H1 (cell line): ENCODE results near the gene MAN1A2. TPM values are rescaled to one million over a fixed set of nuclear protein-coding genes. Genes with fewer than 3 reads are reported as not detected.

Experiments
- JUN ChIP-seq: IDR thresholded peaks from 2 replicates; pipeline ENCODE4 v1.6.1; 2011; ENCODE audit warnings: low read depth, mild to moderate bottlenecking, improper control_type of control experiment, low read length
- RAD21 ChIP-seq, 2 experiments: IDR thresholded peaks in 1 of 2; conservative IDR thresholded peaks in 1 of 2; 2 replicates each; pipeline ENCODE4 v1.6.1; 2011; ENCODE audit warnings: low read depth in 2 of 2, low read length in 2 of 2, improper control_type of control experiment in 1 of 2, inconsistent platforms in 1 of 2, mild to moderate bottlenecking in 1 of 2, moderate library complexity in 1 of 2
- RXRA ChIP-seq: IDR thresholded peaks from 2 replicates; pipeline ENCODE4 v1.6.1; 2011; ENCODE audit warnings: low read depth, mild to moderate bottlenecking, low read length, moderate library complexity; ENCODE audit not compliant: insufficient read depth
- TEAD4 ChIP-seq: IDR thresholded peaks from 2 replicates; pipeline ENCODE4 v1.6.1; 2012; ENCODE audit warnings: low read depth, low read length, inconsistent platforms, mixed read lengths
- polyA plus RNA-seq, 7 experiments: library from polyadenylated mRNA; depleted of rRNA in 3 of 7; stranded (reverse) in 5 of 7; unstranded in 2 of 7; fragments of >200 nt in 5 of 7; fragments of 200-250 nt in 2 of 7; gene quantifications; 1 replicate in 5 of 7; 2 replicates in 1 of 7; 4 replicates in 1 of 7; pipeline versions ENCODE4 v1.2.1 to v1.2.3, GENCODE V29; 2011 to 2013; ENCODE audit warnings: missing spikeins in 2 of 7, mixed read lengths in 2 of 7
- total RNA-seq: library from RNA; stranded (reverse); fragmentation: NEBNext Ultra II Directional; extraction: Animal tissue kit (Norgen Biotek cat#: 25700); gene quantifications from 2 replicates; pipeline ENCODE4 v1.2.1, GENCODE V29; 2021

The MAN1A2 gene
- total and polyA plus RNA-seq, 2 of the 8 experiments (the other 6 are each of a cell fraction or from before 2014, with no cell fraction given), result 5.5 to 18.8 TPM

- TF ChIP-seq TEAD4 (peak; percentile 97), RXRA (no peak), RAD21 (IDR thresholded peaks at IDR 0.05 in 1 of 2, conservative IDR thresholded peaks at IDR 0.05 in 1 of 2; ENCODE audit: low read depth in 2 of 2, low read length in 2 of 2) (peak; percentile 65 to 67), JUN (no peak)
These were observed 167.8 kb downstream of the MAN1A2 start (continued) for GRCh38 chr1:117534995-117535467.
